ENCODE measurements around the gene IMMP2L.
"Not testable (repeated sequence)": the region's sequence is repeated elsewhere in the genome, so short reads cannot be mapped to it uniquely, and the experiment has no call there.

DNA sequence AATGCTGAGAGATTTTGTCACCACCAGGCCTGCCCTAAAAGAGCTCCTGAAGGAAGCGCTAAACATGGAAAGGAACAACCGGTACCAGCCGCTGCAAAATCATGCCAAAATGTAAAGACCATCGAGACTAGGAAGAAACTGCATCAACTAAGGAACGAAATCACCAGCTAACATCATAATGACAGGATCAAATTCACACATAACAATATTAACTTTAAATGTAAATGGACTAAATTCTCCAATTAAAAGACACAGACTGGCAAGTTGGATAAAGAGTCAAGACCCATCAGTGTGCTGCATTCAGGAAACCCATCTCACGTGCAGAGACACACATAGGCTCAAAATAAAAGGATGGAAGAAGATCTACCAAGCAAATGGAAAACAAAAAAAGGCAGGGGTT lies 114.8 kb downstream of the IMMP2L start:
- TF ChIP-seq CTCF, POLR2A (IDR thresholded peaks at IDR 0.05): not testable (repeated sequence)

All from uterus (tissue), 2 donors.